ENCODE measurements around the gene C1orf53.
"Not testable (repeated sequence)": the region's sequence is repeated elsewhere in the genome, so short reads cannot be mapped to it uniquely, and the experiment has no call there.

The C1orf53 gene

GRCh38 chr1:197902454-197903195, at the start of gene C1orf53:
TSS of gene C1orf53 (plus strand) at chr1:197902630. CDS start at chr1:197902650, 20 bp downstream.
- DNase-seq = peak; percentile 78

- DNase-seq = not testable (repeated sequence)
These were observed 46.7 kb upstream of the C1orf53 start for GRCh38 chr1:197855751-197856150.

GRCh38 chr1:197857477-197857876, 45.0 kb upstream of the C1orf53 start:
- no peak for DNase-seq

GRCh38 chr1:197859024-197859423, 43.4 kb upstream of the C1orf53 start:
- no peak for DNase-seq

- DNase-seq = no peak
These were observed 40.2 kb upstream of the C1orf53 start for GRCh38 chr1:197862221-197862620.

GRCh38 chr1:197862671-197863070, 39.8 kb upstream of the C1orf53 start:
- DNase-seq = no peak

- no peak for DNase-seq
These were observed 36.6 kb upstream of the C1orf53 start for GRCh38 chr1:197865809-197866208.

- DNase-seq = no peak
These were observed 33.5 kb upstream of the C1orf53 start for GRCh38 chr1:197868751-197869489.

GRCh38 chr1:197869490-197870077, 32.8 kb upstream of the C1orf53 start:
- DNase-seq = no peak

- DNase-seq = no peak
These were observed 25.5 kb upstream of the C1orf53 start for GRCh38 chr1:197876894-197877293.

GRCh38 chr1:197880385-197880784, 22.0 kb upstream of the C1orf53 start:
- not testable (repeated sequence) for DNase-seq

GRCh38 chr1:197882241-197882640, 20.2 kb upstream of the C1orf53 start:
- not testable (repeated sequence) for DNase-seq

GRCh38 chr1:197884173-197884572, 18.3 kb upstream of the C1orf53 start:
- DNase-seq = no peak

- DNase-seq = no peak
These were observed 11.5 kb upstream of the C1orf53 start for GRCh38 chr1:197890936-197891335.

GRCh38 chr1:197892684-197893083, 9.7 kb upstream of the C1orf53 start:
- DNase-seq = no peak

- no peak for DNase-seq
These were observed 6.1 kb upstream of the C1orf53 start for GRCh38 chr1:197896301-197896700.

GRCh38 chr1:197899037-197899436, 3.4 kb upstream of the C1orf53 start:
- DNase-seq = no peak

GRCh38 chr1:197902131-197902453, 338 bp upstream of the C1orf53 start:
- DNase-seq = no peak

- no peak for DNase-seq
These were observed 725 bp downstream of the C1orf53 start for GRCh38 chr1:197903196-197903514.

- no peak for DNase-seq
These were observed 1.8 kb downstream of the C1orf53 start for GRCh38 chr1:197904126-197904787.

GRCh38 chr1:197905699-197906351, 3.4 kb downstream of the C1orf53 start:
- DNase-seq = no peak

GRCh38 chr1:197907846-197908616, 5.6 kb downstream of the C1orf53 start:
- DNase-seq = no peak

All from activated T-cell treated with anti-CD3 and anti-CD28 coated beads, Interleukin-2, amount 50 U/mL, for 1 hour (primary cell).